Uterus (tissue), 2 donors: ENCODE results near the gene POLD3.

ENCODE experiments used
- POLR2A ChIP-seq, 2 donors: fragments of 450-650 bp; IDR thresholded peaks; one replicate each; pipeline ENCODE4 v1.6.1; 2016; ENCODE audit warnings: antibody characterized with exemption in 2 of 2, mild to moderate bottlenecking in 1 of 2, moderate library complexity in 1 of 2
- TF ChIP-seq, protein P1 (sequence below), 4 experiments: fragments of 200-600 bp in 2 of 4; fragments of 450-650 bp in 2 of 4; sonication (generic) in 2 of 4; IDR thresholded peaks; one replicate each; pipeline ENCODE4 v1.5.1; 2016 to 2019; ENCODE audit warnings: antibody characterized with exemption in 4 of 4, mild to moderate bottlenecking in 2 of 4, moderate library complexity in 1 of 4

DNA sequence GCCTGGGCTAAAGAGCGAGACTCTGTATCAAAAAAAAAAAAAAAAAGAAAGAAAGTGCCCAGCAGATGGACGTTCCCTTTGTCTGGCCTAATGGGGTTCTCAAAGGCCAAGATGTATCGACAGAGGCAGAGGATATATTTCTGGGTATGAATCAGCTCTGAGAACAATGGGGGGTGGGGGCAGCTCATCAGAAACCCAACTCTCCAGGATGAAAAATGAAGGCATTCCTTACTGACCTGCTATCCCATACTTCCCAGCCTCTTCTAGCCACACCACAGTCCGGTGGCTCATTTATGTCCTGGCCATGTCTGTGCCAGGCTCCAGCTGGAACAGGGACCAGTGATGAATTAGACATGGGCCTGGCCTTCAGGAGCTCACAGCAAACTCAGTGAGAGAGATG, 15.2 kb upstream of the POLD3 start:
- TF ChIP-seq, protein P1, sequence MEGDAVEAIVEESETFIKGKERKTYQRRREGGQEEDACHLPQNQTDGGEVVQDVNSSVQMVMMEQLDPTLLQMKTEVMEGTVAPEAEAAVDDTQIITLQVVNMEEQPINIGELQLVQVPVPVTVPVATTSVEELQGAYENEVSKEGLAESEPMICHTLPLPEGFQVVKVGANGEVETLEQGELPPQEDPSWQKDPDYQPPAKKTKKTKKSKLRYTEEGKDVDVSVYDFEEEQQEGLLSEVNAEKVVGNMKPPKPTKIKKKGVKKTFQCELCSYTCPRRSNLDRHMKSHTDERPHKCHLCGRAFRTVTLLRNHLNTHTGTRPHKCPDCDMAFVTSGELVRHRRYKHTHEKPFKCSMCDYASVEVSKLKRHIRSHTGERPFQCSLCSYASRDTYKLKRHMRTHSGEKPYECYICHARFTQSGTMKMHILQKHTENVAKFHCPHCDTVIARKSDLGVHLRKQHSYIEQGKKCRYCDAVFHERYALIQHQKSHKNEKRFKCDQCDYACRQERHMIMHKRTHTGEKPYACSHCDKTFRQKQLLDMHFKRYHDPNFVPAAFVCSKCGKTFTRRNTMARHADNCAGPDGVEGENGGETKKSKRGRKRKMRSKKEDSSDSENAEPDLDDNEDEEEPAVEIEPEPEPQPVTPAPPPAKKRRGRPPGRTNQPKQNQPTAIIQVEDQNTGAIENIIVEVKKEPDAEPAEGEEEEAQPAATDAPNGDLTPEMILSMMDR (IDR thresholded peaks at IDR 0.05), result no peak
- TF ChIP-seq POLR2A (IDR thresholded peaks at IDR 0.05), result no peak
